Skin of body (tissue), 2 donors: Measurements from ENCODE around the gene TMEM250. TPM values are rescaled to one million over a fixed set of nuclear protein-coding genes. Genes with fewer than 3 reads are reported as not detected.
"Not testable (repeated sequence)": the region's sequence is repeated elsewhere in the genome, so short reads cannot be mapped to it uniquely, and the experiment has no call there.

Experiments used
- DNase-seq: peaks from one replicate; lab custom pipeline; 2025; lab: John Stamatoyannopoulos, UW
- total RNA-seq: library from RNA; depleted of rRNA; stranded (reverse); fragments of >200 nt; gene quantifications from one replicate; pipeline ENCODE4 v1.2.3, GENCODE V29; 2014

Gene TMEM250
- total RNA-seq, 1 donor from 2014 or later: 13.9 TPM

- no peak for DNase-seq
Observed at GRCh38 chr9:136112541-136112940, 6.1 kb downstream of the TMEM250 start.

- DNase-seq: no peak
Observed at GRCh38 chr9:136111910-136112309, 6.8 kb downstream of the TMEM250 start.

- DNase-seq: no peak
Observed at GRCh38 chr9:136111190-136111589, 7.5 kb downstream of the TMEM250 start.

GRCh38 chr9:136110082-136111061 lies 8.3 kb downstream of the TMEM250 start:
- DNase-seq: no peak

GRCh38 chr9:136109351-136110081 lies 9.2 kb downstream of the TMEM250 start:
- peak; percentile 75 for DNase-seq

- no peak for DNase-seq
Observed at GRCh38 chr9:136108648-136109266, 9.9 kb downstream of the TMEM250 start.

GRCh38 chr9:136107953-136108647 lies 10.6 kb downstream of the TMEM250 start:
- no peak for DNase-seq

GRCh38 chr9:136107155-136107952 lies 11.3 kb downstream of the TMEM250 start:
- DNase-seq: no peak

- peak; percentile 56 for DNase-seq
Observed at GRCh38 chr9:136105398-136106135, 13.1 kb downstream of the TMEM250 start.

GRCh38 chr9:136104916-136105315 lies 13.8 kb downstream of the TMEM250 start:
- no peak for DNase-seq

- DNase-seq: no peak
Observed at GRCh38 chr9:136104488-136104800, 14.2 kb downstream of the TMEM250 start.

- no peak for DNase-seq
Observed at GRCh38 chr9:136103651-136104487, 14.8 kb downstream of the TMEM250 start.

- not testable (repeated sequence) for DNase-seq
Observed at GRCh38 chr9:136101615-136102074, 17.0 kb downstream of the TMEM250 start.

GRCh38 chr9:136100700-136101614 lies 17.7 kb downstream of the TMEM250 start:
- DNase-seq: no peak

GRCh38 chr9:136099542-136099941 lies 19.1 kb downstream of the TMEM250 start:
- DNase-seq: no peak

- DNase-seq: no peak
Observed at GRCh38 chr9:136098844-136099243, 19.8 kb downstream of the TMEM250 start.

GRCh38 chr9:136098210-136098609 lies 20.5 kb downstream of the TMEM250 start:
- no peak for DNase-seq

GRCh38 chr9:136096505-136097001 lies 22.1 kb downstream of the TMEM250 start:
- no peak for DNase-seq
